Urinary bladder (tissue), 2 donors: ENCODE results near the gene TMC3. TPM values are rescaled to one million over a fixed set of nuclear protein-coding genes. Genes with fewer than 3 reads are reported as not detected.

Experiments
- polyA plus RNA-seq: library from polyadenylated mRNA; stranded (reverse); fragments of 200-250 nt; gene quantifications from one replicate; pipeline ENCODE4 v1.2.3, GENCODE V29; 2013
- total RNA-seq: library from RNA; depleted of rRNA; stranded (reverse); fragments of >200 nt; gene quantifications from one replicate; pipeline ENCODE4 v1.2.3, GENCODE V29; 2014
- donor health status: healthy.

Gene TMC3
- total and polyA plus RNA-seq, 2 donors, result 0.62 to 0.95 TPM

Other genes with a start within 250 kb of the TMC3 start
- gene CFAP161, start 239.9 kb downstream of the TMC3 start, total RNA-seq, result 0.90 TPM
- not detected for gene CFAP161, start 239.9 kb downstream of the TMC3 start, polyA plus RNA-seq
- 10.6 TPM for gene IL16, start 177.3 kb downstream of the TMC3 start, total RNA-seq
- 20.7 TPM for gene IL16, start 177.3 kb downstream of the TMC3 start, polyA plus RNA-seq
- 25.5 TPM for gene STARD5, start 50.1 kb downstream of the TMC3 start, total RNA-seq
- gene STARD5, start 50.1 kb downstream of the TMC3 start, polyA plus RNA-seq, result 15.9 TPM